Putamen (tissue), 1 donor: ENCODE data around the gene TTLL3.
"Not testable (repeated sequence)": the region's sequence is repeated elsewhere in the genome, so short reads cannot be mapped to it uniquely, and the experiment has no call there.

ENCODE experiments used
- DNase-seq: peaks from one replicate; pipeline ENCODE4 v3.0.0-alpha.2; 2016; ENCODE audit warnings: low spot score

TTLL3 gene

DNA sequence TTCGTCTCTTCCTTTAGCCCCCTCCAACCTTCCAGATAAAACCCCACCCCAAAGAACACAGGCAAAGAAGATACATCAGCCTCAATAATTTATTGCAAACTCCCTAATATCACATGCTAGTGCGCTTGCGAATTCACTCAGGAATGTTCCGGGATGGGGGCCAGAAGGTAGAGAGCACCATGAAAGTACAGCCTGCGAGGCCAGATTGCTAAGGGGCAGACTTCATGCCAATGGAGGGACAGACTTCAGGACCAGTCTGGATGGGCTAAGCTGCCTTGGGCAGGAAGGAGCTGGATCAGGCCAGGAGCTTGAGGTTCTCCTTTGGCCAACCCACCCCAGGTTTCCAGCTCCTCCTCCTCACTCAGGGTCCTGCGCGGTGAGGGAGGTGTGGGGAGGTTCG lies 56.6 kb downstream of the TTLL3 start:
- no peak for DNase-seq

GRCh38 chr3:9867106-9867505 lies 57.0 kb downstream of the TTLL3 start:
- no peak for DNase-seq

- no peak for DNase-seq
Observed at GRCh38 chr3:9869955-9870354, 59.9 kb downstream of the TTLL3 start.

GRCh38 chr3:9870978-9871377 lies 60.9 kb downstream of the TTLL3 start:
- DNase-seq: no peak

- not testable (repeated sequence) for DNase-seq
Observed at GRCh38 chr3:9872067-9872466, 62.0 kb downstream of the TTLL3 start.

DNA sequence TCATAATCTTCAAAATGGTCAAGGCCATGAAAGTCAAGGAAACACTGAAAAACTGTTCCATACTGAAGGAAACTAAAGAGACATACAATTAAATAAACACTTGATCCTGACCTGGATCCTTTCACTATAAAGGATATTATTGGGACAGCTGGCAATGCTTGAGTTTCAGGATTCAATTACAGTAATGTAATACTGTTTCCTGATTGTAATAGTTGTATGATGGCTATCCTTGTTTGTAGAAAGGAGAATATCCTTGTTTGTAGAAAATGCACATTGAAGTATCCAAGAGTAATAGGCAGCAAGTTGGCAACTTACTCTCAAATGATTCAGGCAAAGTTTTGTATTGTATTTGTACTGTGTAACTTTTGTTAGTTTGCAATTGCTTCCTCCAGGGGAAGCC lies 65.4 kb downstream of the TTLL3 start:
- DNase-seq: no peak

- DNase-seq: not testable (repeated sequence)
Observed at GRCh38 chr3:9876255-9876654, 66.2 kb downstream of the TTLL3 start.

GRCh38 chr3:9876991-9877390 lies 66.9 kb downstream of the TTLL3 start:
- no peak for DNase-seq

DNA sequence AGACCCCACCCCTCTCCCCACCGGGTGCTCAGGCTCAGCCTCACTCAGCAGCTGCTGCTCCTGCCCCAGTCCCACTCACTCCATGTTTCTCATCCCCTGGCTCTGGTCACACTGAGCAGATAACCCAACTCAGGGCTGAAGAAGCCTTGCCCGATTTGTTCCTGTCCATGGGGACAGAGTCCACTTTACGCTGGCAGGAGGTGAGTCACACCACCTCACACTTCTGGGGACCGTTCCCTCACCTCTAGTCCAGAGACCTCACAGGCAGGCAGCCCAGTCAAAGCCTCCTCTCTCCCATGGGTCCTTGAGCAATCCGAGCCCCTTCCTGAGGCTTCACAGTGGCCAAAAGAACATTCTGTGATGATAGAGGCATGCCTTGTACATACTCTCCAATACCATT lies 68.6 kb downstream of the TTLL3 start:
- DNase-seq: no peak

DNA sequence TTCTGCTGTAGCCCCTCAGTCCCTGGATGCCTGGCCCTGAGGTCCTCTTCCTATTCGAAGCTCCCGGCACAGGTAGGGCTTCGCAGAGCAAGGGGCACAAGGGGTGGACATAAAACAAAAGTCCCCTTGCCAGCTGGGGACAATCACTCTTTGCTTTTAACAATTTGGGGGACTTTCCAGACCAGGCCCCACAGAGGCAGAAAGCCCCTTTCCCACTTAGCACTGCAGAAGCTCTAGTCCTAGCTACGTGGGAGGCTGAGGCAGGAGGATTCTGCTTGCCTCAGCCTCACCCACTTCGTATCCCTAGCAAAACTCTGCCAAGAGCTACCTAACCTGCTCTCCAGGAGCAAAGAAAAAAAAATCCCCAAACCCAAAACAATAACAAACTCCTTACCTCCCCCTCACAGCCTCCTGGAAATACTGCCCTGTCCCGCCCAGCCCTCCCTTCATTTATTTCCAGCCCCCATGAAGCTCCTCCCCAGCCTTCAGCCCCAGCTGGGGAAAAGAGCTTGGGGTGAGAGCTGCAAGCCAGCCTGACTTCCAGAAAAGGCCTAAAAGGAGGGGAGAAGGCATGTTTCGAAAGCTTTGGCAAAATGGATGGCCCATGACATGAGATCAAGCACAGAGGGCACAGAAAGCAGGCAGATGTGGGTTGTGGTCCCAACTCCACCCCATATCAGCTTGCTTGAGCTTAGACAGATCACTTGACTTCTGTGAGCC lies 69.9 kb downstream of the TTLL3 start, which contains the start of gene CIDEC:
Gene CIDEC, minus strand, starts transcription at position 424 of the 720 bp plus-strand sequence. CDS start 1,767 bp downstream, outside the sequence.
- no peak for DNase-seq

- no peak for DNase-seq
Observed at GRCh38 chr3:9881441-9881840, 71.4 kb downstream of the TTLL3 start.

DNA sequence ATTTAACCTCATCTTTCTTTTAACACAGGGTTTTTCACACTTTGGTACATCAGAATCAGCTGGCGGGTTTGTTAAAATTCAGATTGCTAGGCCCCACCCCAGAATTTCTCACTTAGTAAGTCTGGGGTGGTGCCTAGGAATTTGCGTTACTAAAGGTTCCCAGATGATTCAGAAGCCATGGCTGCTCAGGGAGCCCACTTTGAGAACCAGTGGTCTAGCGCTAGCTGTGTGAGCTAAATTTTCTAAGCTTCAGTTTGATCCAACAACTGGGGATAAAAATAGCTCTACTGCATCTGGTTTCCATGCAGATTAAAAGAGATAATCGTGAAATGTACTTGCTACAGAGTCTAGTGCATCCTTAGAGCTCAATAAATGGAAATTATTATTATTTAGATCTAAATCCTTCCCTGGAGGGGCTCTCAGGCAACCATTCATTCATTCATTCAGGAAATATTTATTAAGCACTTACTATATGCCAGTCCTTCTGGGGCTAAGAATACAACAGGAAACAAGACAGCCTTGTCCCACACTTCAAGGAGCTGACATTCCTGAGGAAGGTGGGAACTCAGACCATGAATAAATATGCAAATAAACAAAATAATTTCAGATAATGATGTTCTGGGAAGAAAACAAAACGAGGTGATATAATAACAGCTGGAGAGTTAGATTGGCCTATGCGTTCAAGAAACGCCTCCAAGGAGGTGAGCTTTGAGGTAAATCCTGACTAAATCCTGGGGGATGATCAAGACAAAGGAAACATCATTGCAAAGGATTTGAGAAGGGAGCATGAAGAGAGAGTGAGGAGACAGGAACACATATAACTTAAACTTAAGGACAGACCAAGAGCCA lies 73.9 kb downstream of the TTLL3 start:
- no peak for DNase-seq

GRCh38 chr3:9884555-9885165 lies 74.6 kb downstream of the TTLL3 start:
- DNase-seq: no peak
